DMS 273 (cell line): Measurements from ENCODE around the gene CXCR6.

Source experiments
- DNase-seq: peaks from one replicate; lab custom pipeline; 2025; ENCODE audit not compliant: unreplicated experiment; lab: John Stamatoyannopoulos, UW

CXCR6 gene

DNA sequence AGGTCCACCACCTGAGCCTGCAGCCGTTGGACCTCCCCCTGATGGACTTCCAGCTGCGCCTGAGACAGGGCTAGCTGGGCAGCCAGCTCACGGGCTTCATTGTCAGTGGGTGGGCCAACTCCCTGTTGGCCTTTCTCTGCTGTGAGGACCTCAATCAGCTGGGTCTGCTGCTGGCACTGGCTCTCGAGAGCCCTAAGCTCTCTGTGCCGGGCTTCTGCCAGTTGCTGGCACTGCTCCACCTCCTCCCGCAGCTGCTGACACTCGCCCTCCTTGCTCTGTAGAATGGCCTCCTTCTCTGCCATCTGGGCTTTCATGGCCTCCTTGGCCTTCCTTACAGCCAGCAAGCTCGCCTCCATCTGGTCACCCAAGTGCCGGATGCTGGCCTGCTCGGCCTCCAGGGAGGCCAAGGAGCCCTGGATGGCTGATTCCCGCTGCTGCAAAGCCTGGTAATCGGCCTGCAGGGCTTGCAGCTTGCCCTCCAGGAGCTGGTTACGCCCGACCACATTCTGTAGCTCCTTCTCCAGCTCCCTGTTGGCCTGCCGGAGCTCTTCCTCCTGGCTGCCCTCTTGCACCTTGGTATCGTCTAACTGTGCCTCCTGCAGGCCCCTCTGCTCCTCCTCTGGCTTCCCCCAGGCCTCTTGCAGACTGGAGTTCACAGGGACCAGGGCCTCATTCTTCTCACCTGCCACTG, 23.8 kb downstream of the CXCR6 start:
- DNase-seq = peak; percentile 42

DNA sequence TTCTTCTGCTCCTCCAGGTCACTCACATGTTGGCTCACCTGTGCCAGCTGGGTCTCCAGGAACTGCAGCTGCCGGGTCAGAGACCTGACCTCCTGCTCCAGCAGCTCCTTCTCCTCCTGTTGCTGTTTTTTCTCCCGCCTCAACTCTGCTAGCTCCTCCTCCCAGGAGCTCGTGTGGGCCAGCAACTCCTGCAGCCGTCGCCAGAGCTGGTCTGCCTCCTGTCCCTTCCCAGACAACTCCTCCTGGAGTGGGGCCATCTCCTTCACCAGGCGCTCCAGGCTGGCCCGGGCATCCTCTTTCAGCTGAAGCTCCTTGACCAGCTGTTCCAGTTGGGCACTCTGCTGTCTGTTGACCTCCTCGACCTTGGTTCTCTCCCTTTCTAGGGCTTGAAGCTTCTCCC, 24.5 kb downstream of the CXCR6 start:
- DNase-seq = no peak

DNA sequence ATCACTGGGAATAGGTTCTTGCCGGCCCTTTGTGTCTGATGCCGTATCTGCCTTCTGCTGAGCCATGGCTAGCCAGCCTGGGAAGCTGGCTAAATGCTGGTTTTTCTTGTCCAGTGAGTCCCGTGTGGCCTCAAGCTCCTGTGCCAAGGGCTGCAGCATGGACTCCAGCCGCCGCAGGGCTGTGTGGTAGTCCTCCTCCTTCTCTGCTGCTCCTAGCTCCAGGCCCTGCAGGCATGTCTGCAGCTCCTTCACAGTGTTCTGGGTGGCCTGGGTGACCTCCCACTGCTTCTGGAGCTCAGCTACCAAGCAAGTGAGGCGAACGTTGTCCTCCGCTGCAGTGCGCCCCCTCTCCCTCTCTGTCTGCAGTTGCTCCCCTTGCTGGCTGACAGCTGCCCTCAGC, 24.9 kb downstream of the CXCR6 start:
- DNase-seq = no peak

DNA sequence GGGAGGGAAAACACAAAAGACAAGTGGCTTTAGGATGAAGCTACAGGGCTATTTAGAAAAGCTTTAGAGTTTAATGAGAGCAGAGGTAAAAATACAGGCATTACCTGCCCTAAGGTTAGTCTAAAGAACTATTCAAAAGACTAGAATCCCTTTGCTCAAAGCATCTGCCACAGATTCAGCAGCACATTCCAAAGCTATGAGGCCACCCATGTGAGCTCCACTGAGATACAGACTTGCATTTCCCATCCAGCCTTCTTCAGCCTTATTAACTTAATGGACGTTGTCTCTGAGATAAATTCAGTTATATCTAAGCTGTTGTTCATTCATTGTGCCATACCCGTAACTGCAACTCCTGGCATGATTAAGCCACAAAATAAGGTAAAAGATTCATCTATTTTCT, 25.4 kb downstream of the CXCR6 start:
- no peak for DNase-seq

DNA sequence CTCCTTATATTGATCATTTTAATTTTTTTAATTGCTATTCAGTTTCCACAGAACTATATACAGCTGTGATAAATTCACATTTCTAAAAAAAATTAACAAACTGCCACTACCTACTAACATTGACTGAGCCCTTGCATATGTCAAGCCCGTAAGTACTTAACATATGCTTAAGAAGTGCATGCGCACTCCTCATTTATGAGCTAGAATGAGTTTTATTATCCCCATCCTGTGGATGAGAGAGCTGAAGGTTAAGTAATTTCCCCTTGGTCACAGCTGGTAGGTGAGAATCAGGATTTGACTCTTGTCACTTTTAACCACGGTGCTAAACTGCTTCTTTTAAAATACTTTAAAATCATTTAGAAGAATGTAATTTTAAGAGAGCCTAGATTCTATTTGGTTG, 25.9 kb downstream of the CXCR6 start:
- no peak for DNase-seq

DNA sequence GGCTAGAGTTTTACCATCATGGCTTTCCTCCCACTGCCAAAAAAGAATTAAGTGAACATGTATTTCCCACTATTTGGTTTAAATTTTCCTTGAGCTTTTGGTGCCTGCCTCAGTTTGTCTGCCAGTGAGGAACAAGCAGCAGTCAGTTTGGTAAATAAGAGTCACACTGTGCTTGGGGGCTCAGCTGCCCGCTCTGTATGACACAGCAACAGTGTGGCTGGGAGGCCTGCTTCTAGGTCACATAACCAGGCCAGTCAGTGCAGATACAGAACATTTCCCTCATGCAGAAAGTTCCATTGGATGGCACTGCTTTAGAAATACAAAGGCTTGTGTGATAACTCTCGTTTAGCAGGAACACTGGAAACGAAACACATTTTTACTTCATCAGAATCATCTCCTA, 26.7 kb downstream of the CXCR6 start:
- no peak for DNase-seq

DNA sequence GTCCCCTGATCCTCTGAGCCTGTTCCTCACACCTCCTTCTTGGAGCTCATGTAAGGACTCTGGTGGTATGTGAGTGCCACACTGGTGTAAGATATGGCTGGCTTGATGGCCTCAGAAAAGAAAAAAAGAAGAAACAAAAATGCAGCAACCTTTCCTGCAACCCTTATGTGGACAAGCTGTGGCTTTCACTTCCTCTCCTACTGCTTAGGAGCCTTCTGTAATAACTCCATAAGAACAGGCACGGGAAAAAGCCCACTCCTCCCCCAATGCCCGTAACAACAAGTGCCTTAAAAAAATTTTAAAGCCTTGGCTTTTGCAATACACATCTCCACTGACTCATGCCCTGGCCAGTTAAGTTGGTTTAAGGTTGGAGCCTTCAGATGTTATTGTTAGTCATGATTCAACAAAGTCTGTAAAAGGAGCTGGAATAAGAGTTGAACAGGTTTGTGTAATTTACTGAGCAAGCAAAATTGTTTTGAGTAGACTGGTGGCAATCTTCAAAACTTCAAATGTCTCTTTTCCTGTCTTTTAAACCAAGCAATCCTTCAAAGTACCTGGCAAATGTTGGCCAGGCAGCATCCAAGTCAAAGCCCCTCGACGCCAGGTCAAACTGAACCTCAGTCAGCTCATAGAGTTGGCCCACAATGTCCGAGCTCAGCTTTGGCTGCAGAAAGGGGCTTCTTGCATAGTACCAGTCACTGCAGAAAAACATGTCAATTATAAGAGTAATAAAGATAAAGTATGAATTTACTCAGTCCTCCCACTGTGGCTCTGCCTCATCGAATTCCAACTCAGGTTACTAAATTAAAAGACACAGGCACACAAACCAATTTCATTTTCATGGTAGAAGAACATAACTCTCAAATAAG, 29.5 kb downstream of the CXCR6 start:
- DNase-seq = no peak

DNA sequence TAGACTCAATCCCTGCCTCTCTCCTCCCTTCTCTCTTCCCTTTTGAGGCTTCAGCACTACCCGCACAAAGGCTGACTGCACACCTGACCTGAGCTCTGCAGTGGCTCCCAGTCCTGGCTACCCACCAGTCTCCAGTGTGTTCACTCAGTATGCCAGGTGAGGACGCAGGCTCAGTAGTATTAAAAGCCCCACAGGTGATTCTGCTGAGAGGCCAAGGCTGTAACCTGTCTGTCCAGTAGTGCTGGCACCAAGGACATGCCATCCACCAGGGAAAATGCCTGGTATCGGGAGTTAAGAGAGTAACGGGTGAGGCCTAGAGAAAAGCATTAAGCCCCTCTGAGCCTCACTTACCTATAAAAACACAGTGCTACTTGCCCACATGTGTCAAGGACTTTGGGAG, 31.4 kb downstream of the CXCR6 start:
- DNase-seq = no peak

DNA sequence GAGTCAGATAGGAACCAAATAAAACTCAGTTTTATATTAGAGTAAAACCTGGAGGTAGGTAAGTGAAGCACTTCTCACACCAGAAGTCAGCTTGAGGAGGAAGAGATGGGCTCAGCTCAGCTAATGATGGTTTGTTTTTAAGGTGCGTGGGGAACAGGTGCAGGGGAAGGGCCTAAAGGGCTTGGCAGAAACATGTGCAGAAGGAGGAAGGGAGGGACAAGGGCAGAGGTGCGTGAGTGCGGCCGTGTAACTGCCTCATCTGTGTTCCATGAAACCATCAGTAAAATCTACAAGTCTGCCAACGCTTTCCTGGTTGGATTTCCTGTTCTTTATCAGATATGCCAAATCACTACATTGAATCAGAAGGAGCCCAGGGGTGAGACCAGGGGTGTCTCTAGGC, 32.4 kb downstream of the CXCR6 start:
- DNase-seq = no peak

DNA sequence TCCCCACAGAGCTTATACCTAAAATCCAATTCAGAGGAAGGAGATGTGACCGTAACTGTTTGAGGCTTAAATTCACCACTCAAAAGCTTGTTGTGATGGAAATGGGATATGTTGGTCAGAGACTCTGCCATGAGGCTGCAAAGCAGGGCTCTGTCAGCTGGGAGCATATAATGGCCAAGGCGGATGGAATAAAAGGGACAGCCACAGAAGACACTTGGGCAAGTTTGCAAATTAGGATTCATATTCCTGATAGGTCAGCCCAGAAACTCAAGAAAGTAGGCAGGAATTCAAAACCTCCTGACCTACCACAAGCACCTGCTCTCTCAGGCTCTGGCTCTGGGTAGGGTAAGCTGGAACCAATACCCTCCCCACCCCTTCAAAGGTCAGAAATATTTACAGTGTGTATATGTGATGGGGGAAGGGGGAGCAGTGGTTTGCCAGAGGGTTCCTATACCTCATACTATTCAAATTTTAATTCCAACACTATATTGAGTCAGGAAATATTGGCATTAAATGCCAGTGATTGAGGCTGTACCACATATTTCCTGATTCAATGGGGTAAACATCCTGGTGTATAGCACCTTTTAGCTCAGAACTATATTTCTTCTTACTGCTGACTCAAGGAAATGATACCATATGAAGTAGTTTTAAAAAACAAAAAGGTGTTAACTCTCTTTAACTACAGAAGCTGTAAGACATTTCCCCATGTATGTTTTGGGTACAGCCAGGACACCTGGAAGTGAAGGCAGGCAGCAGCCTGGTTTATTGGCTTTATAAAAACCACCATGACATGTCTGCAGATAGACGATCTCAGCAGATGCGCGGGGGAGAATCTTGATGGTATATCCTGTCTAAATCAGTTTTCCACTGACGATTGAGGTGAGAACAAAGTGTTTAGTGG, 33.2 kb downstream of the CXCR6 start:
- DNase-seq = no peak

DNA sequence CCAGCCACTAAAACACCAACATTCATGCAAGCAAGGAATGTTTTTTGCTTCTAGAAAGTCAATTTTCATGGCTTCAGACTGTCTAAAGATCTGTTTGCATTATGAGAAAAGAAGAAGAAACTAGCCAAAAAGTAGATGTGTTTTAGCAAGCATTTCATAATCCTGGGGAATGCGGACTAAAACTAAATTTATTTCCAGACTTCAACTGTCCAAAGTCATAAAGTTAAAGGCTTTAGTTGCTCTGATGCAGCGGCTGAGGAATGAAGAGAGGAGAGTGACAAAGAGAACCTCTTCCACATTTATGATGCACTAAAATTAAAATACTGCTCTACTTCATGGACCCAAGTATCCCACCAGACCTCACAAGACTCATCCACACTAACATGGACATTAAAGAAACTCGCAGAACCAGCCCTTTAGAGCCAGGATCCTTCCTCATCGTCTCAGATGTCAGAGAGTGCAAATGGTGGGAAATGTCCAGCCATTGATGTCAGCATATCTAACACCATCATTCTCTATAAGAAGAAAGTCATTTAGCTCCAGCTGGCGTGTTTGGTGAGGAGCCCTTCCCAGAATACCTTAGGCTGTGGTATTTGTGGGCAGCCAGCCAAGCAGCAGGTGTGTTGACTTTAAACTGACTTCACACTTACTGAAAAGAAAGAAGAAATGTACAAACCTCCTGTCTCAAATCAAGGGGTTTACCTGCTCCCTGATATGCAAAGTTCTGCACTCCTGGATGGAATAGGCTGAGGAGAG, 34.9 kb downstream of the CXCR6 start:
- no peak for DNase-seq

DNA sequence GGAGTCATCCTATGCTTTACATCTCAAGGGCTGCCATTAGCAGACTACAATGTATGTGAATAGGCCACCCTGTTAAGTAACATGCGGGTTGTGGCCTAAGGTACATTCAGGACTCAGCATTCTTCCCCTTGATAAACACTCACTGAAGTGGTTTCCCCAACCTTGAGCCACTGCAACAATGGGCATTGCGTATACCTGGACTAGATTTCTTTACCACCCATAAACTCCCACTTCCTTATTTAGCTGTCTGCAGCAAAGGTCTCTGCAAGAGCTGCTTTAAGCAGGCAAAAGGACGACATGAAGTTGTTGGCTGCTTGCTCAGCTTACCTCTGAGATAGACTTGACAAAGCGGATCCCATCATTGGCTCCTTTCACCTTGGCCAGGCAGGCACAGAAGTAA, 36.1 kb downstream of the CXCR6 start:
- DNase-seq = no peak

DNA sequence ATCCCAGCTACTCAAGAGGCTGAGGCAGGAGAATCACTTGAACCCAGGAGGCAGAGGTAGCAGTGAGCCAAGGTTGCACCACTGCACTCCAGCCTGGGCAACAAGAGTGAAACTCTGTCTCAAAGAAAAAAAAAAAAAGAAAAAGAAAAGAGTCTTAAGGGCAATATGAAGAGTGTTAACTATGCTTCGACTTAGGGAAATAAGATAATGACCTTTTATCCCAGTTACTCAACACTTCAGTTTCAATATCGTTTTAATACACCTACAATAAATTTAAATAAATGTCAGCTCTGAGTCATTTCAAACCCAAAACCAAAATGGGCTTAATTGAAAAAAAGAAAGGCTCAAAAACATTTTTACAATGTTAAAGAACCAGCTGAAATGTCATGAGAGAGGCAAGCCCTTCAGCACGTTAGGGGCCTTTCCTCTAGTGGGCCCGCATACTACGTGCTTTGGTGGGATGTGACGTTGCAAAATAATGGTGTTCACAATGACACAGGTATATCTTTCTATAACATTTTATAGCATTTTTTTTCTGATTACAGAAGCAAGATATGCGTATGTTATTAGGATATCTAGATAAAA, 37.1 kb downstream of the CXCR6 start:
- DNase-seq = no peak

DNA sequence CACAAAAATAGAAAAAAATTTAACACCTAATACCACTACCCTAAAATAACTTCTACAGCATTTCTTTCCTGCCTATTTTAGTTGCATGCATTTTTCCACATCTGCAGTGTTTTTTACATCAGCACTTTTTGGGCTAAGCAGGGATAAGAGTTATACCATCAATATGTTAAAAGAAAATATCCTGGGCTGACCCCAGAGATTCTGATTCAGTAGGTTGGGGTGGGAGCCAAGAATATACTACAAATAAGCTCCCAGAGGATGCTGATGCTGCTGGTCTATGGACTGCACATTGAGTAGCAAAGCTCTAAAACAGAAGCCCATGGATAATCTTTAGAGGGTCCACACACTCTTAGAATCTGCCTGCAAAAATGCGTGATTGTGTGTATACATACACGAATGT, 37.6 kb downstream of the CXCR6 start:
- DNase-seq = no peak

DNA sequence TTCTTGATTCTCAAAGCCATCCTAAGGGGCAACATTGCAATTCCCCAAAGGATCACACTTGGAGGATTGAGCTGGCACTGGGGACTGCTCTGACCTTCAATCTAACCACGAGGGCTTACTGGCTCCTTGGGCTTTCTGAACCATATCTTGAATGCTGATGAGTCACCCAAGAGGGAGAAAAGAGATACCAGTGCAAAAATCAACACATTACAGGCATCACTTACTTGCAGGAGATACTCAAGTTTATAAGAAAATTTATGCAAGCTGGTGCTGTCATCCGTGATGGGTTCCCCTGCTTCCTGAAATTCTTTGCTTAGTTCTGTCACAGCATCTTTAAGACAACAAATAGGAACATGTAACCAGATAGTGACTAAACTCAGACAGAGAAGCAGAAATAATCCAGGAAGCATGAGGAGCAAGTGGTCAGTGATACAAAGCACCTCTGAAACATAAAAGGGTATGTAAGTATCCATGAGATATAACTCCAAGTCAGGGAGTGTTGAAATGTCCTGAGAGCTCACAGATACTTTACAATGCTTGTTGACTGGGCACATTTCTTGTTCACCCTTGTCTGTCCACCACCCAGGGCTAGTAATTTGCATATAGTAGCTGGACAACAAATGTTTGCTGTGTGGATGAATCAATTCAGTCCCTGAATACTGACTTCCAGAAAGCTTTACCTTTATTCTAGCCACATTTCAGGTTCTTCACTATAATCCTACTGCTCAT, 38.2 kb downstream of the CXCR6 start:
- DNase-seq = no peak

DNA sequence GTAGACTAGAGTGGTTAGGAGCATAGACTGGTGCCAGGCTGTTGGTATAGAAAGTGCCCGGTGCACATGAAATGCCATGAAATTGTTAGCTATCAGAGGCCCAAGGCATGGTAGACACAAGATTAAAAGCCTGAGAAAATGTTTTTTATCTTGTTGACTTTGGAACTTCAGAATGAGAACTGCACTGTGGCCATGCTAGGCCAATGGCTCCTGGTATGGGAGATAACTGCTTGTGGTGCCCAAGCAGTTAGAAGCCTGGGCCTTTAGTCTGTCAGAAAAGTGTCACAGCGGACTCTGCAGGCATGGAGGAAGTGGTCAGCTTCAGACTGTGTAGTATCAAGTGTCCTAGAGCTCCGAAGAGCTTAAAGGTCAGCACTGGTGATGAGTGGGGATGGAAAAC, 40.5 kb downstream of the CXCR6 start:
- no peak for DNase-seq

DNA sequence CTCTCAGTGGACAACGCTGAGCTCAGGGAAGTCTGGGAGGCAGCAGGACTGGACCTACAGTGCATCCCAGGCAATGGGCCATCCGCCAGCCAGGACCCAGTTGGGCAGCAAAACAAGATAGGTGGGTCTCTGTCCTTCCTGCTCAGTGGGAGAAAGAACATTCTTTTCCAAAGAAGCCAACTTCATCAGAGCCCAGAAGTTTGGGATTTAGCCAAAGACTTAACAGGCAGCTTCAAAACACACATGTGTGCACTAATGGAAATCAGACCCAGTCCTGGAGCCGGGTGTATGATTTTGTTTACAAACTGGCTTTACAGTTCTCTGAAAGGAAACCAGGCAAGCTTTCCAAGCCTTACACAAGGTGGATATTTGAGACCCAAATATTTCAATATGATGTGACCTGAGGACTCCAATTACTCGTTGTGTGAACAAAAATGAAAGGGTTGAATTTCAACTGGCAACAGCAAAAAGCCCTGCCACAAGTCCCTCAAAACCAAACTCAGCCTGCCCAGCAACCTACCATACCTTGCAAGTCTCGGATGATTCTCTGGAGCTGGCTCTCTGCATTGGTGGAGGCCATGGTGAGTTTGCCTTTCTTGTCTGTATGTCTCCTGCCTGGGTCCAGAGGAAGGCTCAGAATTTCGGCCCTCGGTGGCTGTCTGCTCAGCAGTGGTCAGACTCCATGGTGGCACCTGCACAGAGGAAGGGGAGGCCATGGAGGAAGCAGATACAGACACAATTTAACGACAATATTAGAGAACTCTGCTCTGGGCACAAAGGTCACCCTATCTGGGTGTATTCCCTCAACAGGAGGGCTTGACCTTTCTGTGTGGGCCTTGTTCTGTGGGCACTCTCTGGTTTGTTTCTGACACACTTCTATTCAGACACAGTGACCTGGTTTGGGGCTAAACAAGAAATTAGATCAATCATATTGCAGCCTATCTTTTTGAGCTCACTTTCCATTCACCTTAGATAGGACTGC, 41.4 kb downstream of the CXCR6 start:
- DNase-seq = no peak

DNA sequence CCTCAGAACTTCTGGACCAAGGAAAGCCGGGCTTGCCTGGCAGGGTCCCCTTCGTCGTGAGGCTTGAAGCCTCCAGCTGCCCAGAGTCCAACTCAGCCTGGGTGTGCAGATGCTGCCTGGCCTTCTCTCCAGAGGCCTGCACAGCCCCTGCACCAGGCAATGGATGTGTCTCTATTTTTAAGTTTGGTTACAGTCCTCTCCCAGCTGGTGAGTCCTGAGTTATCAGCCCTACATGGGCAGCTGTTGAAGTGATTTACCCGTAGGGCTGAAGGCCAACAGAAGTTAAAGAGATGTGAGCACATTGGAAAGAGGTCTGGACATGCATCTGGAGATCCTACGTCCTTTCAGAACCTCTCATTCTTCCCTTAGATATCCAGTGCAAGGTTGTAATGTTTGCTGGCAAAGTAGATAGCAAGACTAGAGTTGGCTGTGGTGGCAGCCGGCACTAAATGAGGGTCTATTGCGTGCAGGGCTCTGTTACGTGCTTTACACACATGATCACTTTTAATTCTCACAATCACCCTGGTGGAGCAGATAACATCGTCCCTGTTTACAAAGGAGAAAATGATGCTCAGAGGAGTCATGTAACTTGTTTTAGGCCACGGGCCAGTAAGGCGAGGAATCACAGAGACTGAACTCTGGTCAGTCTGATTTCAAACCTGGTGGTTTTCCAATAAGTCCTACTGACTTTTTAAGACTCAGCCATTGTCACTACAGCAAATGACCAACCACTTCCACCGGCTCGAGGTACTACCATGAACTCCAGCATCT, 42.5 kb downstream of the CXCR6 start:
- DNase-seq = peak; percentile 49
